Lower leg skin (tissue), 4 donors: ENCODE measurements around the gene SLC45A3. TPM values are rescaled to one million over a fixed set of nuclear protein-coding genes. Genes with fewer than 3 reads are reported as not detected.
A peak's percentile ranks its signal among the peaks of the same experiment; 100 is the strongest.

Experiments used
- DNase-seq, 2 donors: peaks; one replicate each; pipeline ENCODE4 v3.0.0-alpha.2; 2019; ENCODE audit warnings: low spot score in 2 of 2
- H3K4me3 ChIP-seq: fragments of 200-600 bp; sonication (generic); 2 replicates; pipeline ENCODE4 v1.5.1; 2017; ENCODE audit warnings: mild to moderate bottlenecking, low read depth; ENCODE audit not compliant: poor library complexity, severe bottlenecking
- POLR2A ChIP-seq, 2 donors: fragments of 450-650 bp; IDR thresholded peaks; one replicate each; pipeline ENCODE4 v1.6.1; 2016 to 2017; ENCODE audit warnings: antibody characterized with exemption in 2 of 2, mild to moderate bottlenecking in 1 of 2, moderate library complexity in 1 of 2
- WGBS, 2 donors: methylation state at CpG; one replicate each; pipeline ENCODE4 v1.1.5; 2018; 5-methylcytosine and 5-hydroxymethylcytosine counted together
- intact Hi-C: fragments of 100-400 bp; cut with DNase I; formaldehyde crosslinking; loops from one replicate; pipeline ENCODE4 v1.15.0; 2023; ENCODE audit warnings: low total_unique reads
- total RNA-seq, 4 donors: library from RNA; depleted of rRNA; stranded (reverse); fragments of >200 nt; gene quantifications; one replicate each; pipeline ENCODE4 v1.1.0, GENCODE V29; 2016
- TF ChIP-seq, protein P1 (sequence below), 3 donors: fragments of 450-650 bp; IDR thresholded peaks; one replicate each; pipeline ENCODE4 v1.5.1; 2016; ENCODE audit warnings: antibody characterized with exemption in 3 of 3, mild to moderate bottlenecking in 3 of 3, moderate library complexity in 2 of 3

The SLC45A3 gene
- total RNA-seq, 4 donors from 2014 or later, result 1.9 to 5.1 (median 3.1) TPM

DNA sequence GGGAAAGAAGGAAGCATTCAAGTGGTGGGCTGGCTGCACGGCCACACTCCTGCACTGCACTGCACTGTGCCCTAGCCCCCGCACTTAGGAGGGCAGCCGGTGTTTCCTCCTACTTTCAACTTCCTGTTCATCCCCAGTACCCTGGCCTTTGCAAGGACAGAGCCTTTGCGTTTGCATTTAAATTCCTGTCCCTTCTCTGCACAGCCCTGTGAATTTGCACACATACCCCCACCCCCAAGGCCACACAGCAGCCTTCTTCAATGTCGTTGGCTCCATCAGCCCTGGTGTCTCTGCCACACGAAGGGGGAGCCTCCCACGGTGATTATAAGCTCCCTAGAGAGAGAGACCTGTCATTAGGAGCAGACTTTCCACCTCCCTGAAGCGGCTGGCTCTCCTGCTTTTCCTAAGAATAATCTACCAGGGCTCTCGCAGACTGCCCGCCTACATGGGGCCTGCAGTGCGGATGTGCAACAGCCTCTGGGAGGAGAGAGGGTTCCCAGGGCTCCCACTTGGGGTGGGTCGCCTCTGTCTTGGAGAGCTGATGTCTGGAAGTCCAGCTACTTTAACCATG lies 13.2 kb upstream of the SLC45A3 start:
- 58 to 68% methylated on average over 12 of the region's 12 CpGs for WGBS, 2 donors
- DNase-seq, result peak in 1 of 2 donors; percentile 80
- TF ChIP-seq, protein P1, sequence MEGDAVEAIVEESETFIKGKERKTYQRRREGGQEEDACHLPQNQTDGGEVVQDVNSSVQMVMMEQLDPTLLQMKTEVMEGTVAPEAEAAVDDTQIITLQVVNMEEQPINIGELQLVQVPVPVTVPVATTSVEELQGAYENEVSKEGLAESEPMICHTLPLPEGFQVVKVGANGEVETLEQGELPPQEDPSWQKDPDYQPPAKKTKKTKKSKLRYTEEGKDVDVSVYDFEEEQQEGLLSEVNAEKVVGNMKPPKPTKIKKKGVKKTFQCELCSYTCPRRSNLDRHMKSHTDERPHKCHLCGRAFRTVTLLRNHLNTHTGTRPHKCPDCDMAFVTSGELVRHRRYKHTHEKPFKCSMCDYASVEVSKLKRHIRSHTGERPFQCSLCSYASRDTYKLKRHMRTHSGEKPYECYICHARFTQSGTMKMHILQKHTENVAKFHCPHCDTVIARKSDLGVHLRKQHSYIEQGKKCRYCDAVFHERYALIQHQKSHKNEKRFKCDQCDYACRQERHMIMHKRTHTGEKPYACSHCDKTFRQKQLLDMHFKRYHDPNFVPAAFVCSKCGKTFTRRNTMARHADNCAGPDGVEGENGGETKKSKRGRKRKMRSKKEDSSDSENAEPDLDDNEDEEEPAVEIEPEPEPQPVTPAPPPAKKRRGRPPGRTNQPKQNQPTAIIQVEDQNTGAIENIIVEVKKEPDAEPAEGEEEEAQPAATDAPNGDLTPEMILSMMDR (IDR thresholded peaks at IDR 0.05), result no peak
- no peak for TF ChIP-seq POLR2A (IDR thresholded peaks at IDR 0.05)
- intact Hi-C loops, result no loop called here
- no peak overlapping the region for H3K4me3 ChIP-seq

DNA sequence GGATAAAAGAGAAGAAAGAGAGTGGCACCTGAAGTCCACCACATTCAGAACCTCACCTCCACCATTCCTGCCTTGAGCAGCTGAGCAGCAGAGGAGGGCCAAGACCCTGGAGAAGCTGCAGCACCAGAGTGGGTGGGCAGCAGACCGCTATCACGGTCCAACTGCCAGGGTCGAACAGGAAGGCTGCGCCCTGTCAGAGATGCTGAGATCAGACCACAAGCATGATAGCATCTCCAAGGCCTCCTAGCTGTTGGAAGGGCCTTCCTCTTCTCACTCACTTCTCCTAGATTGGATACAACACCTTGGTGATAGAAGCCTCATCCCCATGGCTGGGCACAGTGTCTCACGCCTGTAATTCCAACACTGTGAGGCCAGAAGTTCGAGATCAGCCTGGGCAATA lies 12.1 kb upstream of the SLC45A3 start:
- intact Hi-C loops, result no loop called here
- no peak overlapping the region for H3K4me3 ChIP-seq
- peak in 1 of 2 donors; percentile 68 for DNase-seq
- TF ChIP-seq POLR2A (IDR thresholded peaks at IDR 0.05), result no peak
- TF ChIP-seq, protein P1 (IDR thresholded peaks at IDR 0.05), result no peak
- 79 to 91% methylated on average over 6 of the region's 6 CpGs for WGBS, 2 donors

DNA sequence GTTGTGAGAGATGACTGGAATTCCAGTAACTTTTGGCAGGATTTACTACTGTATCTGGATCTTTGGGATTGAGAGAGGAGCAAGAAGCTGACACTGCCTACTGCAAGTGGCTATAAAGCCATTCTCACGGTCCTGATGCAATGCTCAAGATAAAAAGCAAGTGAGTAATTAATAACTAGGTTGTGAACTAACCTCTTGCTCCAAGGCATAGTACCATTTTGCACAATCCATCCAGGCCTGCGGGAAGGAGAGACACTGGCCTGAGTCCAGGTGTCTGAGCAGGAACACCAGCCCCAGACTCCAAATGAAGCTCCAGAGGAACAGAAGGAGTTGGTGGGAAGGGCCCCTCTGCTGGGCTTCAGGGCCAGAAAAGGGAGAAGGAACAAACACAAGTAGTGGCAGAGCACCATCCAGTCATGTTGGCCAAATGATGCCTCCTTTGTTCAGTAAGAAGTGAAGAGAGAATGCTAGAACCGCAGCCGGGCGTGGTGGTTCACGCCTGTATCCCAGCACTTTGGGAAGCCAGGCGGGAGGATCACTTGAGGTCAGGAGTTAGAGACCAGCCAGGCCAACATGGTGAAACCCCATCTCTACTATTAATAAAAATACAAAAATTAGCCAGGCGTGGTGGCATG lies 9.9 kb upstream of the SLC45A3 start:
- 77 to 80% methylated on average over 8 of the region's 8 CpGs for WGBS, 2 donors
- TF ChIP-seq, protein P1 (IDR thresholded peaks at IDR 0.05), result no peak
- TF ChIP-seq POLR2A (IDR thresholded peaks at IDR 0.05), result no peak
- DNase-seq, result no peak
- H3K4me3 ChIP-seq, result no peak overlapping the region
- intact Hi-C loops, result no loop called here

DNA sequence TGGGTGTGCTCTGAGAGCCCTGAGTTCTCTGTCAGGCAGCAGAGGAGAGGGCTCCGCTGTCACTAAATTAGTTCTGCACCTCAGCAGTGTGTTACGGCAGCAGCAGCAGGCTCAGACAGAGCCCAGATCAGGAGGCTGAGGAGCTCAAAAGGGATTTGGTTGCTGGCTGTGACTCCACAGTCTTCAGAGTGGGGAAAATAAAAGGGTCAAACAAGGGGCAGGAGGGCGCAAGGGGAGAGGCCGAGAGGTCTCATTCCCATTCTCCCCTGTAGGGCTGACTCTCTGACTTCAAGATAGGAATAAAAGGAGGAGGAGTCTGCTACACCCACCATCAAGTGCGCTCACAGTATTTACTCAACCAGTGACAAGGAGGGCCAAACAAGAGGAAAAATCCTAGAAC lies 9.2 kb upstream of the SLC45A3 start:
- intact Hi-C loops, result no loop called here
- DNase-seq, result no peak
- WGBS, 2 donors, result 83 to 90% methylated on average over 5 of the region's 5 CpGs
- no peak for TF ChIP-seq POLR2A (IDR thresholded peaks at IDR 0.05)
- TF ChIP-seq, protein P1 (IDR thresholded peaks at IDR 0.05), result no peak
- H3K4me3 ChIP-seq, result no peak overlapping the region

DNA sequence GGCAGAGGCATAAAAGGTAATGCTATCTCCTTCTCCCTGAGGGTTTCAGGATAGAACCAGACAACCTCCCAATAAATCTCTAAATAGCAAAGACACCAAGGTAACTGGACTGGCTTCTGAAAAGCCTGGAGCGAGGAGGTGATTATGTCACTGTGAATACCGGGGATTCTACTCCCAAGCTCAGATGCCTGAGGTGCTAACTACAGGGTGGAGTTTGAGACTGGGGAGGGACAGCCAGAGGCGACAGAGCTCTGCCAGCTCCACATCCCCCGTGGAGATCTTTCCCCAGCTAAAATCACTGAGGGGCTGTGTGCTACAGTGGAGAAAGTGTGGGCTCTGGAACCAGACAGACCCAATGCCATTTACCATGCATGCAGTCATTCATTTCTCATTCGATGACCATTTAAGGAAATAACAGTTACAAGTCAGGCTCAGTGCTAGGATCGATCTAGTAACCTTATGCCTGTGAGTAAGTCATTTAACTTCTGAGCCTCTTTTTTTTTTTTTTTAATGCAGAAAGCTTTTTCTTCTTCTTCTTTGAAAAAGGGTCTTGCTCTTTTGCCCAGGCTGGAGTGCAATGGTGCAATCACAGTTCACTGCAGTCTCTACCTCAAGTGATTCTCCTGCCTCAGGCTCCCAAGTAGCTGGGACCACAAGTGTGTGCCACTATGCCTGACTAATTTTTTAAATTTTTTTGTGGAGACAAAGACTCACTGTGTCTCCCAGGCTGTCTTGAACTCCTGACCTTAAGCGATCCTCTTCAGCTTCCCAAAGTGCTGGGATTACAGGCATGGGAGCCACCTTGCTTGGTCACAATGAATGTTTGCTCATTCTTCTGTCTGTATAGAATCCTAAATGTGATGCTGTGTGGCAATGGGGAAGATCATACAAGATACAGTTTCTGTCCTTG lies 8.1 kb upstream of the SLC45A3 start:
- 54 to 59% methylated on average over 7 of the region's 7 CpGs for WGBS, 2 donors
- TF ChIP-seq, protein P1 (IDR thresholded peaks at IDR 0.05), result no peak
- no peak for TF ChIP-seq POLR2A (IDR thresholded peaks at IDR 0.05)
- no peak for DNase-seq
- intact Hi-C loops, result no loop called here
- H3K4me3 ChIP-seq, result no peak overlapping the region
